Caco-2 (cell line): ENCODE data around the gene PTEN. TPM values are rescaled to one million over a fixed set of nuclear protein-coding genes. Genes with fewer than 3 reads are reported as not detected.
"Not testable (repeated sequence)": the region's sequence is repeated elsewhere in the genome, so short reads cannot be mapped to it uniquely, and the experiment has no call there.

Source experiments
- BruUV-seq: library from RNA; stranded (reverse); fragments of 400-500 nt; replicated peaks from 2 replicates; lab custom pipeline; 2021; lab: Mats Ljungman, UMichigan
- CTCF ChIA-PET: fragments of 300-600 bp; sonication (Branson Sonifier 250); formaldehyde crosslinking; loops from one replicate; lab custom pipeline; 2022; ENCODE audit warnings: antibody characterized with exemption; lab: Charles Lee
- POLR2A ChIA-PET: fragments of 300-600 bp; sonication (Branson Sonifier 250); formaldehyde crosslinking; loops from one replicate; lab custom pipeline; 2022; ENCODE audit warnings: antibody characterized with exemption; lab: Charles Lee
- DNase-seq, 2 experiments: peaks; one replicate each; pipeline versions ENCODE4 v3.0.0 to v3.0.0-alpha.2; 2020 to 2022
- H3K27me3 ChIP-seq: replicated peaks from 2 replicates; pipeline ENCODE4 v1.6.0; 2011; ENCODE audit warnings: low read length; ENCODE audit not compliant: control insufficient read depth, insufficient read depth
- H3K36me3 ChIP-seq: 2 replicates; pipeline ENCODE4 v1.5.1; 2011; ENCODE audit warnings: low read length; ENCODE audit not compliant: control insufficient read depth, insufficient read depth
- H3K4me1 ChIP-seq: fragments of 250-450 bp; sonication (Bioruptor Pico); 2 replicates; pipeline ENCODE4 v1.5.1; 2020; ENCODE audit warnings: mild to moderate bottlenecking
- H3K4me3 ChIP-seq: 2 replicates; pipeline ENCODE4 v1.5.1; 2011; ENCODE audit warnings: low read depth, mild to moderate bottlenecking, control low read depth, low read length
- H3K9me3 ChIP-seq: fragments of 250-450 bp; sonication (Bioruptor Pico); 2 replicates; pipeline ENCODE4 v1.5.1; 2020; ENCODE audit warnings: mild to moderate bottlenecking, moderate library complexity
- H3K27ac Mint-ChIP-seq: one replicate; pipeline ENCODE4 v1.8.0; 2022; ENCODE audit warnings: mixed read lengths; ENCODE audit not compliant: unreplicated experiment
- H3K27me3 Mint-ChIP-seq: one replicate; pipeline ENCODE4 v1.8.0; 2022; ENCODE audit warnings: mixed read lengths; ENCODE audit not compliant: insufficient read depth, unreplicated experiment
- H3K36me3 Mint-ChIP-seq: one replicate; pipeline ENCODE4 v1.8.0; 2022; ENCODE audit warnings: mild to moderate bottlenecking, mixed read lengths; ENCODE audit not compliant: insufficient read depth, unreplicated experiment
- H3K4me1 Mint-ChIP-seq: one replicate; pipeline ENCODE4 v1.8.0; 2022; ENCODE audit warnings: low read depth, mixed read lengths; ENCODE audit not compliant: unreplicated experiment
- H3K4me3 Mint-ChIP-seq: one replicate; pipeline ENCODE4 v1.8.0; 2022; ENCODE audit warnings: mild to moderate bottlenecking, moderate library complexity, mixed read lengths; ENCODE audit not compliant: unreplicated experiment
- H3K9me3 Mint-ChIP-seq: one replicate; pipeline ENCODE4 v1.8.0; 2022; ENCODE audit warnings: mixed read lengths; ENCODE audit not compliant: unreplicated experiment
- intact Hi-C: fragments of 100-400 bp; cut with micrococcal nuclease; formaldehyde crosslinking; loops from one replicate; pipeline ENCODE4 v1.10.0; 2022; ENCODE audit not compliant: unreplicated experiment
- total RNA-seq: library from RNA; stranded (reverse); gene quantifications from 2 replicates; pipeline ENCODE4 v1.2.3, GENCODE V29; 2022
- TF ChIP-seq, protein P1 (sequence below), 2 experiments: fragments of 200-600 bp in 1 of 2; IDR thresholded peaks; 1 replicate in 1 of 2; 2 replicates in 1 of 2; pipeline versions ENCODE4 v1.5.1 to v1.8.0; 2011 to 2022; ENCODE audit warnings: antibody characterized with exemption in 1 of 2, control low read depth in 1 of 2, inconsistent platforms in 1 of 2, low read depth in 1 of 2, low read length in 1 of 2, mild to moderate bottlenecking in 1 of 2, moderate library complexity in 1 of 2; ENCODE audit not compliant: insufficient read depth in 1 of 2, severe bottlenecking in 1 of 2, unreplicated experiment in 1 of 2

Gene PTEN
- total RNA-seq, 1 experiment from 2014 or later, result 56.3 TPM

DNA sequence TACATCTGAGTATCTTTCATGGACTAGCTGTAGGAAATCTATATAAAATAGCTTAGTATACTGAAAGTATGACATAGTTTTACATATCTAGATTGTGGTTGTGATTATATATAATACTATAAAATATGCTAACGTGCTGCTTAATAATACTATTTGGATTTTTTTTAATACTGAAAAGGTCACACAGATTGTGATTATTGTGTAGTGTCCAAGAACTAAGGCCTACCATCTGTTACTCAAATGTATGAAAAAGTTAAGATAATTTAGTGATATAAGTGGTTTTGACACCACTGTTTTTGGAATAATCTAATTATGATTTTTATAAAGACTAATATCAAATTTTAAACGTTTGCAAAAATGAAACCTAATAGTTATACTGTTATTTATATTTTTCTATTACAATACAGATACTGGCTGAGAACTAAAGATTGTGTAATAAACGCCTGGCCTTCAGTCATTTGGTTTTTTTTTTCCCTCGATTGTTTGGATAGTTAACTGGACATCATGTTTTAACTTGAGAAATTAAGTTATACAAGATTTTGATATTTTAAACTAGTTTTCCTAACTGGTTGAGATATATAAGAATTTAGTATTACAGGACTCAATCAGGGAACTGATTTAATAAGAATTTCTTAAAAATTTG lies 12.6 kb downstream of the PTEN start:
- Mint-ChIP-seq H3K27ac (no peak overlapping the region), H3K36me3 (peaks cover 17% of the 10 kb centered on the region), H3K9me3 (no peaks in the 10 kb centered on the region), H3K27me3 (no peaks in the 10 kb centered on the region), H3K4me1 (no peaks in the 10 kb centered on the region), H3K4me3 (no peak overlapping the region)
- Histone ChIP-seq H3K36me3 (no peaks in the 10 kb centered on the region; the same call in 1 of the 2 replicates), H3K9me3 (no peaks in the 10 kb centered on the region), H3K27me3 (no peaks in the 10 kb centered on the region), H3K4me3 (no peak overlapping the region), H3K4me1 (no peaks in the 10 kb centered on the region)
- intact Hi-C loops, result no loop called here
- no TSS peak for BruUV-seq
- DNase-seq, result no peak
- ChIA-PET POLR2A (no interaction called here), CTCF (no interaction called here)
- TF ChIP-seq, protein P1, sequence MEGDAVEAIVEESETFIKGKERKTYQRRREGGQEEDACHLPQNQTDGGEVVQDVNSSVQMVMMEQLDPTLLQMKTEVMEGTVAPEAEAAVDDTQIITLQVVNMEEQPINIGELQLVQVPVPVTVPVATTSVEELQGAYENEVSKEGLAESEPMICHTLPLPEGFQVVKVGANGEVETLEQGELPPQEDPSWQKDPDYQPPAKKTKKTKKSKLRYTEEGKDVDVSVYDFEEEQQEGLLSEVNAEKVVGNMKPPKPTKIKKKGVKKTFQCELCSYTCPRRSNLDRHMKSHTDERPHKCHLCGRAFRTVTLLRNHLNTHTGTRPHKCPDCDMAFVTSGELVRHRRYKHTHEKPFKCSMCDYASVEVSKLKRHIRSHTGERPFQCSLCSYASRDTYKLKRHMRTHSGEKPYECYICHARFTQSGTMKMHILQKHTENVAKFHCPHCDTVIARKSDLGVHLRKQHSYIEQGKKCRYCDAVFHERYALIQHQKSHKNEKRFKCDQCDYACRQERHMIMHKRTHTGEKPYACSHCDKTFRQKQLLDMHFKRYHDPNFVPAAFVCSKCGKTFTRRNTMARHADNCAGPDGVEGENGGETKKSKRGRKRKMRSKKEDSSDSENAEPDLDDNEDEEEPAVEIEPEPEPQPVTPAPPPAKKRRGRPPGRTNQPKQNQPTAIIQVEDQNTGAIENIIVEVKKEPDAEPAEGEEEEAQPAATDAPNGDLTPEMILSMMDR (IDR thresholded peaks at IDR 0.05; ENCODE audit: insufficient read depth in 1 of 2, low read depth in 1 of 2, low read length in 1 of 2, severe bottlenecking in 1 of 2, unreplicated experiment in 1 of 2), result no peak

- no peak overlapping the region for H3K4me3 ChIP-seq
- CTCF ChIA-PET, result no interaction called here
- BruUV-seq, result no TSS peak
- H3K4me1 ChIP-seq, result no peaks in the 10 kb centered on the region
- no peaks in the 10 kb centered on the region for H3K27me3 ChIP-seq
- Mint-ChIP-seq H3K27ac (no peak overlapping the region), H3K4me3 (no peak overlapping the region), H3K36me3 (peaks cover 23% of the 10 kb centered on the region), H3K27me3 (no peaks in the 10 kb centered on the region), H3K9me3 (no peaks in the 10 kb centered on the region), H3K4me1 (no peaks in the 10 kb centered on the region)
- TF ChIP-seq, protein P1 (IDR thresholded peaks at IDR 0.05; ENCODE audit: insufficient read depth in 1 of 2, low read depth in 1 of 2, low read length in 1 of 2, severe bottlenecking in 1 of 2, unreplicated experiment in 1 of 2), result no peak
- no peaks in the 10 kb centered on the region; the same call in 1 of the 2 replicates for H3K36me3 ChIP-seq
- intact Hi-C loops, result no loop called here
- POLR2A ChIA-PET, result no interaction called here
- no peaks in the 10 kb centered on the region for H3K9me3 ChIP-seq
- DNase-seq, result no peak
Measured at GRCh38 chr10:87878664-87879459, 15.4 kb downstream of the PTEN start.

DNA sequence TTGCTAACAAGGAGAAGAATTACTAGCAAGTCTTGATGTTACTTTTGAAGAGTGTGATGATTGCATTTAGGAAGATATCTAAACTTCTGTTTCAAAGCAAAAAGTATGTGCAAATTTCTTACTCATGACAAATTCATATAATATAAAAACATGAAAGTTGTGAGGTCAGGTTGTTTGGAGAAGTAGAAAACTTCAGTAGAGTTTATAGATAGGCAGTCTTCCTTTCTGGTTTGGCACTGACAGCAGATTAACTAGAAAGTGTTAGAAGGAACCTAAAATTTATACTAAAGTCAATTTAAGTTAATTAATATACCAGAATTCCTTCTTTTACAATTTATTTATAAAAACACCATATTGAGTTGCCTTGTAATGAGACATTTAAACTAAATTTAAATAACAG lies 16.9 kb downstream of the PTEN start:
- TF ChIP-seq, protein P1 (IDR thresholded peaks at IDR 0.05; ENCODE audit: insufficient read depth in 1 of 2, low read depth in 1 of 2, low read length in 1 of 2, severe bottlenecking in 1 of 2, unreplicated experiment in 1 of 2), result no peak
- no TSS peak for BruUV-seq

DNA sequence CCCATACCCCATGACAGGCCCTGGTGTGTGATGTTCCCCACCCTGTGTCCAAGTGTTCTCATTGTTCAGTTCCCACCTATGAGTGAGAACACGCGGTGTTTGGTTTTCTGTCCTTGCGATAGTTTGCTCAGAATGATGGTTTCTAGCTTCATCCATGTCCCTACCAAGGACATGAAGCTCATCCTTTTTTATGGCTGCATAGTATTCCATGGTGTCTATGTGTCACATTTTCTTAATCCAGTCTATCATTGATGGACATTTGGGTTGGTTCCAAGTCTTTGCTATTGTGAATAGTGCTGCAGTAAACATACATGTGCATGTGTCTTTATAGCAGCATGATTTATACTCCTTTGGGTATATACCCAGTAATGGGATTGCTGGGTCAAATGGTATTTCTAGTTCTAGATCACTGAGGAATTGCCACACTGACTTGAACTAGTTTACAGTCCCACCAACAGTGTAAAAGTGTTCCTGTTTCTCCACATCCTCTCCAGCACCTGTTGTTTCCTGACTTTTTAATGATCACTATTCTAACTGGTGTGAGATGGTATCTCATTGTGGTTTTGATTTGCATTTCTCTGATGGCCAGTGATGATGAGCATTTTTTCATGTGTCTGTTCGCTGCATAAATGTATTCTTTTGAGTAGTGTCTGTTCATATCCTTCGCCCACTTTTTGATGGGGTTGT lies 18.1 kb downstream of the PTEN start:
- H3K4me3 Mint-ChIP-seq, H3K27me3 ChIP-seq, H3K9me3 Mint-ChIP-seq, H3K4me1 ChIP-seq, H3K36me3 ChIP-seq, H3K9me3 ChIP-seq, DNase-seq, POLR2A ChIA-PET, BruUV-seq, H3K27ac Mint-ChIP-seq, H3K4me3 ChIP-seq, intact Hi-C loops, H3K27me3 Mint-ChIP-seq, CTCF ChIA-PET, H3K4me1 Mint-ChIP-seq: not testable (repeated sequence)
- peaks cover 24% of the 10 kb centered on the region for H3K36me3 Mint-ChIP-seq

More for the DNA sequence above, 16.9 kb downstream of the PTEN start:
- Histone ChIP-seq H3K27me3 (no peaks in the 10 kb centered on the region), H3K36me3 (no peaks in the 10 kb centered on the region; the same call in 1 of the 2 replicates), H3K4me1 (no peaks in the 10 kb centered on the region), H3K4me3 (no peak overlapping the region), H3K9me3 (no peaks in the 10 kb centered on the region)
- no peaks in the 10 kb centered on the region for H3K4me1 Mint-ChIP-seq
- ChIA-PET POLR2A (no interaction called here), CTCF (no interaction called here)
- no peaks in the 10 kb centered on the region for H3K9me3 Mint-ChIP-seq
- DNase-seq, result no peak
- intact Hi-C loops, result no loop called here
- no peak overlapping the region for H3K27ac Mint-ChIP-seq
- H3K27me3 Mint-ChIP-seq, result no peaks in the 10 kb centered on the region
- peaks cover 23% of the 10 kb centered on the region for H3K36me3 Mint-ChIP-seq
- H3K4me3 Mint-ChIP-seq, result no peak overlapping the region
